ENCODE data around the gene SYNGAP1.

DNA sequence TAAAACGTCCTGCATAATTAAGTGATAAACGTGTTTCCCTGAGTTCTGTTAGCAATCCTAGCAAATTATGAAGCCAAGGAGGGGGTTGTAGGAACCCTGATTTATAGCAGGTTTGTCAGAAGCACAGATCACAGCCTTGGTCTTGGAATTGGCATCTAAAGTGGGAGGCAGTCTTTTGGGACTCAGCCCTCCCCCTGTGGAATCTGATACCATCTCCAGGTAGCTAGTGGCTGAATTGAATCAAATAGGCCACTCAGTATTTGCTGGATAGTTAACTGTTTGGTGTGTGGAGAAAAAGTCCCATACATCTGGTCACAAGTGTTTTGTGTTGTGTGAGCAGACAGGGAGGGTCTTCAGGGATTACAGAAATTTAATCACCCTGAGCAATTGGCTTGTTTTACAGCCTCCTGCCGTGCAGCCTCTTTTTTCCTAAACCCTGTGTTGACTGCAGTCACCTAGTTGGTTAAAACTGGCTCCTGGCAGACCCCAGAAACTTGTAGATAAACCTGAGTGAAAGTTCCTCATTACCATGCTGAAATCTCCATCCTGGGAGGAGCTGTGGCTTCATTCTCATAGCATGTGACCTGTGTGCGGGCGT is 47.2 kb upstream of the SYNGAP1 start:
- TF ChIP-seq, protein P1, sequence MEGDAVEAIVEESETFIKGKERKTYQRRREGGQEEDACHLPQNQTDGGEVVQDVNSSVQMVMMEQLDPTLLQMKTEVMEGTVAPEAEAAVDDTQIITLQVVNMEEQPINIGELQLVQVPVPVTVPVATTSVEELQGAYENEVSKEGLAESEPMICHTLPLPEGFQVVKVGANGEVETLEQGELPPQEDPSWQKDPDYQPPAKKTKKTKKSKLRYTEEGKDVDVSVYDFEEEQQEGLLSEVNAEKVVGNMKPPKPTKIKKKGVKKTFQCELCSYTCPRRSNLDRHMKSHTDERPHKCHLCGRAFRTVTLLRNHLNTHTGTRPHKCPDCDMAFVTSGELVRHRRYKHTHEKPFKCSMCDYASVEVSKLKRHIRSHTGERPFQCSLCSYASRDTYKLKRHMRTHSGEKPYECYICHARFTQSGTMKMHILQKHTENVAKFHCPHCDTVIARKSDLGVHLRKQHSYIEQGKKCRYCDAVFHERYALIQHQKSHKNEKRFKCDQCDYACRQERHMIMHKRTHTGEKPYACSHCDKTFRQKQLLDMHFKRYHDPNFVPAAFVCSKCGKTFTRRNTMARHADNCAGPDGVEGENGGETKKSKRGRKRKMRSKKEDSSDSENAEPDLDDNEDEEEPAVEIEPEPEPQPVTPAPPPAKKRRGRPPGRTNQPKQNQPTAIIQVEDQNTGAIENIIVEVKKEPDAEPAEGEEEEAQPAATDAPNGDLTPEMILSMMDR (IDR thresholded peaks at IDR 0.05) = no peak
- TF ChIP-seq POLR2A (IDR thresholded peaks at IDR 0.05) (no peak), POLR2AphosphoS5 (IDR thresholded peaks at IDR 0.05) (no peak)

Data from prostate gland (tissue), 2 donors.